GM21529 (cell line): Measurements from ENCODE around the gene PPID.
"Not testable (repeated sequence)": the region's sequence is repeated elsewhere in the genome, so short reads cannot be mapped to it uniquely, and the experiment has no call there.

Experiments
- ATAC-seq: cut with Tn5 transposase; IDR thresholded peaks from one replicate; pipeline ENCODE4 v1.9.1; 2021; ENCODE audit not compliant: unreplicated experiment

PPID gene

DNA sequence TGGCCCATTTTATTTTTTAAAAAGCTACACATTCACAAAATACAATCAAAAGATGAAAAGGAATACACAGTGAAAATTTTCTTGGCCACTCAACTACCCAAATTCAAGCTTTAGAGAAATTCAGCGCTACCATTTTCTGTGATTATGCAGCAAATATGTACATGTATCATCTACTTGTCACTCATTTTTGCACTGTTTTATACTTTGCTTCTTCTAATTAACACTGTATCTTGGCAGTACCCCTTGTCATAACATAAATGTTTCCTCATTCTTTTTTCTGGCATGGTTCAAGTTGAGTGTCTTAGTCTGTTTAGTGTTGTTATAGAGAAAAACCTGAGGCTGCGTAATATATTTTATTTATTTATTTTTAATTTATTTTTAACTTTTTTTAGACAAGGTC is 15.7 kb upstream of the PPID start:
- ATAC-seq, result no peak

DNA sequence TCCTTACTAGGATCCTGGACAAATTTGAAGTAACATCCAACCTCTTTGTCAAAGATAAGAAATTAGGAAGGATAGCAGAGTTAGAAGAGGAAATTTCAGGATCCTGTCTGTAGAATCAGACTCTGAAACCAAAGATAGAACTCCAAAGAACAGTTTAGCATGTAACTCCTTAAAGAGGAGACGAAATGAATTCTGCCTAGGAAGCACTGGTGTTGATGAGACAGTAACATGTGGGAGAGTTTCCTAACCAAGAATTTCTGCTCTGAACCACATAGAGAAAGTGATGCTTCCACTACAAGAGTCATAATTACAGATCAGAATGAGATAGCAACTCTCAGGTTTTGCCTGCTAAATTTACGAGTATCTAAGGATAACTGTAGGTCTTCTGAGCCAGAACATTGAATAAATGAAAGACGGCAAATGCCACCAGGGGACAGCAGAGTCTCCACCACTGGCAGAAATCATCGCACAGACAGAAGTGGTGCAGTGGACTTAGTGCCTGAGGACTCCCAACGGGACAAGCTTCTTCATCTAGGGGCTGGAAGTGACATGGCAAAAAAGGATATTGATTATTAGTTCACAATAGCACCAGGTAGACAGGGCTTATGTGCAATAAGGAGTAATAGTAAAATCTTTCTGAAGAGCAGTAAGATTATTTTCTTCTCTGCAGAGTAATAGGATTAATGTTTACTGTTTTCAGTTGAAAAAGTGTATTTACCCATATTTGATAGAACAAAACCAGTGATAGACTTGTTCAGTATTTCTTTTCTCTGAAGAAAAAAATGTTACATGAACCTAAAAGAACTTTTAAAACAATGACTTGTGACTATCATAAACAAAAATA is 6.7 kb upstream of the PPID start:
- ATAC-seq, result peak; percentile 93

- ATAC-seq, result no peak
These were observed 5.0 kb upstream of the PPID start for GRCh38 chr4:158728236-158728635.

GRCh38 chr4:158726633-158727032 is 3.4 kb upstream of the PPID start:
- ATAC-seq, result no peak

DNA sequence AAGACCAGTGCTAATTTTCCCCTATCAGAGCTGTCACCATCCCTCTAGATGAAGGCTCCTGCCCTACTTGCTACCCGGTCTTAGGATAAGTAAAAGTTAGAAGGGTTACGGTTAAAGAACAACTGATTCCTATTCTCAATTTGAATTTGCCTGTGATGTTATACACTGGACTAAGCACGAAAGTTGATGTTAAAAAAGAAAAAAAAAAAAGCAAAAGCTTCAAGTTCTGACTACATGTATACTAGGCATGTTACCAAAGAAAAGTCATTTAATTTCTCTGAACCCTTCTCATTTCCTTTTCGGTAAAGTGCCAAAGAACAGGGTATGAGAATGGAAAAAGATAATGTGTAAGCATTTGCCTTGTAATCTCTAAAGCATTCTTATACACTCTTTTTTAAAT is 1.4 kb upstream of the PPID start:
- no peak for ATAC-seq

GRCh38 chr4:158722291-158722916 is 792 bp downstream of the PPID start:
- ATAC-seq, result peak; percentile 25

GRCh38 chr4:158721680-158722079 is 1.5 kb downstream of the PPID start:
- ATAC-seq, result no peak

DNA sequence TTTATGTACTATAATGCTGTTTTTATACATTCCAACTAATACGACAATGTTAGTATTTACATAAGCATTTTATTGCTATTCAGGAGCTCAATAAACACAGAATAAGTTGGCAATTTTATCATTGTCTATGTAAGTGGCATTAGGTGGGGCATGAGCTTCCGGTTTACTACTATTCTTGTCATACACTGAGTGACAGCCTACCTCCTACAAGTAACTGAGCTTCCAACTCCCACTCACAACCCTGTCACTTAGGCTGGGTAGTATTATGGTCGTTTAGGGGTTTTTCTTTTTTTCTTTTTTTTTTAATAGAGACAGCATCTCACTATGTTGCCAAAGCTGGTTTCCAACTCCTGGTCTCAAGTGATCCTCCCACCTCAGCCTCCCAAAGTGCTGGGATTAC is 7.4 kb downstream of the PPID start:
- ATAC-seq, result no peak

GRCh38 chr4:158714937-158715336 is 8.3 kb downstream of the PPID start:
- no peak for ATAC-seq

DNA sequence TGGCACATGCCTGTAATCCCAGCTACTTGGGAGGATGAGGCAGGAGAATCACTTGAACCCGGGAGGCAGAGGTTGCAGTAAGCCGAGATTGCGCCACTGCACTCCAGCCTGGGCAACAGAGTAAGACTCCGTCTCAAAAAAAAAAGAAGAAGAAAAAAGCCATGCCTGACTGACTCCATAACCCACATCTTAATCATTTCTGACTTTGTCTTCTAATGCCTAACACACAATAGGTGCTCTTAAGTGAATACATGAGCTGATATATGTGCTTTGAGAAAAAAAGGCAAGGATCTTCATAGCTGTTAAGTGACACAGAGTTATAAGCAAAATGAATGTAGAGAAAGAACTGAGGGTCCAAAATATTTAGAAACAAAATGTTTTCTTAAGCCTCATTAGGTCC is 10.6 kb downstream of the PPID start:
- not testable (repeated sequence) for ATAC-seq

GRCh38 chr4:158710814-158711213 is 12.4 kb downstream of the PPID start:
- no peak for ATAC-seq

GRCh38 chr4:158704274-158704673 is 18.9 kb downstream of the PPID start:
- no peak for ATAC-seq

- no peak for ATAC-seq
These were observed 34.4 kb downstream of the PPID start for GRCh38 chr4:158688813-158689212.

- no peak for ATAC-seq
These were observed 41.1 kb downstream of the PPID start for GRCh38 chr4:158682066-158682465.

- ATAC-seq, result no peak
These were observed 41.6 kb downstream of the PPID start for GRCh38 chr4:158681629-158682028.

GRCh38 chr4:158678767-158679166 is 44.4 kb downstream of the PPID start:
- no peak for ATAC-seq

- ATAC-seq, result no peak
These were observed 47.1 kb downstream of the PPID start for GRCh38 chr4:158676076-158676475.

GRCh38 chr4:158673633-158674032 is 49.6 kb downstream of the PPID start:
- no peak for ATAC-seq

DNA sequence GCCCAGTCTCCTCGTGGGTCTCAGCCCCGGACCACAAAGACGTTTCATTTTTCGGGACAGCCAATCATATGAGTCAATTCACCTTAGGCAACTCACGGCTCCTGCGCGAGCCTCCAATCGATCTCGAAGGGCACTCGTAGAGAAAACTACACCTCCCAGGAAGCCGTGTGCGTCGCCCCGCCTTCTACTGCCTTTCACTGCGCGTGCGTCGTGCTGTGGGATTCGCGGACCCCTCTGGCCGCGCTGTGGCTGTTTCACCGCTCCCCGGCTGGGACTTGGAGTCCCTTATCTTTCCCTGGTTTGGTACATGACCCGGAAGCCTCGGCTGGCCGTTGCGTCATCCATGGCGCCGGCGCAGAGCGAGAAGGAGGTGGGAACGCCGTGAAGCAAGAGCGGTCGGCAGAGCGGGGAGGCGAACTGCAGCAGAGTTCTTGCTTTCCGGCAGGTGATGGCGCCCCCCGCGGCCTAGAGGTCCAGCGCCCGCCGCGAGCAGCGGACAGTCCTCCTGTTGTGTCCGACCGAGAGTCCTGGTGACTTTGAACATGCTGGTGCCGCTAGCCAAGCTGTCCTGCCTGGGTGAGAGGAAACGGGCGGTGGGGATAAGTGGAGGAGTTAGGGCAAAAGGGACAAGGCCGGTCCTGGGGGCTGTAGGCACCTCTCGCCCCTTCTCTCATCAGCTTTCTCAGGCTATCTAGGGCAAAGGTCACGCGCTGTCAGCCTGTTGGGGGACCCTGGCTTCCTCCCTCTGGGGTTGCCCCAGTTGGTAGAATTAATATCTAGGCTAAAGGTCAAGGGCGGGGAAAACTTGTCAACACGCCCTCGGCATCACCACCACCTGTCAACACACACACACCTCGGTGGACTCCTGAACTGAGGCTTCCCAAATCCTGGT is 51.0 kb downstream of the PPID start, which contains the start of gene ETFDH:
Gene ETFDH, plus strand, starts transcription at position 382 of the 892 bp plus-strand sequence. Its CDS starts 161 bp downstream, at position 543.
- peak; percentile 84 for ATAC-seq

DNA sequence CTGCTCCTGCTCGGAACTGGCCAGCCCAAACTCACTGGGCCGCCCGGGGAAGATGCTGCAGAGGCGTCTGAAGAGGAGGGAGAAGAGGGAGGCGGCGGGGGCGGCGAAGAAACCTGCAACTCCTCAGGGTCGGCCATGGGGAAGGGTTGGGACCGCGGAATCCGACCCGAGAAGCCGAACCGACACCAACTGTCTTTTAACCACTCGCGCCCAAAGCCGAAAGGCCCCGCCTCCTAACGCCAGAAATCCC is 51.6 kb downstream of the PPID start, which contains the start of gene C4orf46:
Gene C4orf46, minus strand, starts transcription at position 223 of the 250 bp plus-strand sequence. Its CDS starts 86 bp downstream, at position 137.
- no peak for ATAC-seq

- peak; percentile 28 for ATAC-seq
These were observed 52.1 kb downstream of the PPID start for GRCh38 chr4:158670975-158671664.
